RWPE2 (cell line): ENCODE data around the gene PDE4B.
"Not testable (repeated sequence)": the region's sequence is repeated elsewhere in the genome, so short reads cannot be mapped to it uniquely, and the experiment has no call there.

Source experiments
- ATAC-seq: fragments of 200-7000 bp; cut with Tn5 transposase; 3 replicates; pipeline ENCODE4 v1.9.1; 2021; ENCODE audit warnings: low read depth
- DNase-seq: peaks from one replicate; pipeline ENCODE4 v3.0.0-alpha.2; 2020; ENCODE audit warnings: low spot score
- H3K27ac ChIP-seq: fragments of 450-650 bp; 2 replicates; pipeline ENCODE4 v1.5.1; 2017; ENCODE audit warnings: mild to moderate bottlenecking; ENCODE audit not compliant: poor library complexity, severe bottlenecking
- H3K27me3 ChIP-seq: fragments of 250-450 bp; sonication (Bioruptor Pico); 2 replicates; pipeline ENCODE4 v1.5.1; 2021; ENCODE audit warnings: mild to moderate bottlenecking, moderate library complexity; ENCODE audit not compliant: insufficient read depth, poor library complexity, severe bottlenecking
- H3K36me3 ChIP-seq: fragments of 250-450 bp; sonication (Bioruptor Pico); 2 replicates; pipeline ENCODE4 v1.5.1; 2020; ENCODE audit warnings: low read depth, mild to moderate bottlenecking, moderate library complexity
- H3K4me1 ChIP-seq: fragments of 250-450 bp; sonication (Bioruptor Pico); 2 replicates; pipeline ENCODE4 v1.5.1; 2021; ENCODE audit warnings: mild to moderate bottlenecking, moderate library complexity; ENCODE audit not compliant: insufficient read depth, poor library complexity, severe bottlenecking
- H3K4me3 ChIP-seq: fragments of 250-450 bp; sonication (Bioruptor Pico); 2 replicates; pipeline ENCODE4 v1.5.1; 2021; ENCODE audit warnings: mild to moderate bottlenecking, moderate library complexity; ENCODE audit not compliant: severe bottlenecking
- H3K9me3 ChIP-seq: fragments of 250-450 bp; sonication (Bioruptor Pico); 2 replicates; pipeline ENCODE4 v1.5.1; 2021; ENCODE audit warnings: mild to moderate bottlenecking, moderate library complexity; ENCODE audit not compliant: severe bottlenecking
- TF ChIP-seq, protein P1 (sequence below): fragments of 450-650 bp; IDR thresholded peaks from one replicate; pipeline ENCODE4 v1.5.1; 2017; ENCODE audit warnings: mild to moderate bottlenecking, moderate library complexity; ENCODE audit not compliant: poor library complexity, severe bottlenecking

PDE4B gene

DNA sequence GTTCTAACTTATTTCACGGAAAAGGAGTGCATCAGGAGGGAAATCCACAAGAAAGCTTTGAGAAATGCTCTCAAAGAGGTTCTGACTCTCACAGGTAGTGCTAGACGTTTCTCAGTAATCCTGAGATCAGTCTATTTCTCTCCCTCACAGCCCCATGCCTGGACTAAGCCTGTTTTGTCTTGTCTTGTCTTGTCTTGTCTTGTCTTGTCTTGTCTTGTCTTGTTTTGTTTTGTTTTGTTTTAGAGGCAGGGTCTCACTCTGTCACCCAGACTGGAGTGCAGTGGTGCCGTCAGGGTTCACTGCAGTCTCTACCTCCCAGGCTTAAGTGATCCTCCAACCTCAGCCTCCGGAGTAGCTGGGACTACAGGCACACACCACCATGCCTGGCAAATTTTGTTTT, 608.0 kb downstream of the PDE4B start:
- H3K27me3 ChIP-seq = no peaks in the 10 kb centered on the region
- no peaks in the 10 kb centered on the region for H3K36me3 ChIP-seq
- no peaks in the 10 kb centered on the region for H3K9me3 ChIP-seq
- TF ChIP-seq, protein P1, sequence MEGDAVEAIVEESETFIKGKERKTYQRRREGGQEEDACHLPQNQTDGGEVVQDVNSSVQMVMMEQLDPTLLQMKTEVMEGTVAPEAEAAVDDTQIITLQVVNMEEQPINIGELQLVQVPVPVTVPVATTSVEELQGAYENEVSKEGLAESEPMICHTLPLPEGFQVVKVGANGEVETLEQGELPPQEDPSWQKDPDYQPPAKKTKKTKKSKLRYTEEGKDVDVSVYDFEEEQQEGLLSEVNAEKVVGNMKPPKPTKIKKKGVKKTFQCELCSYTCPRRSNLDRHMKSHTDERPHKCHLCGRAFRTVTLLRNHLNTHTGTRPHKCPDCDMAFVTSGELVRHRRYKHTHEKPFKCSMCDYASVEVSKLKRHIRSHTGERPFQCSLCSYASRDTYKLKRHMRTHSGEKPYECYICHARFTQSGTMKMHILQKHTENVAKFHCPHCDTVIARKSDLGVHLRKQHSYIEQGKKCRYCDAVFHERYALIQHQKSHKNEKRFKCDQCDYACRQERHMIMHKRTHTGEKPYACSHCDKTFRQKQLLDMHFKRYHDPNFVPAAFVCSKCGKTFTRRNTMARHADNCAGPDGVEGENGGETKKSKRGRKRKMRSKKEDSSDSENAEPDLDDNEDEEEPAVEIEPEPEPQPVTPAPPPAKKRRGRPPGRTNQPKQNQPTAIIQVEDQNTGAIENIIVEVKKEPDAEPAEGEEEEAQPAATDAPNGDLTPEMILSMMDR = no peak
- H3K27ac ChIP-seq = no peak overlapping the region
- H3K4me3 ChIP-seq = no peak overlapping the region
- ATAC-seq (no peak), DNase-seq (no peak)
- no peaks in the 10 kb centered on the region for H3K4me1 ChIP-seq

DNA sequence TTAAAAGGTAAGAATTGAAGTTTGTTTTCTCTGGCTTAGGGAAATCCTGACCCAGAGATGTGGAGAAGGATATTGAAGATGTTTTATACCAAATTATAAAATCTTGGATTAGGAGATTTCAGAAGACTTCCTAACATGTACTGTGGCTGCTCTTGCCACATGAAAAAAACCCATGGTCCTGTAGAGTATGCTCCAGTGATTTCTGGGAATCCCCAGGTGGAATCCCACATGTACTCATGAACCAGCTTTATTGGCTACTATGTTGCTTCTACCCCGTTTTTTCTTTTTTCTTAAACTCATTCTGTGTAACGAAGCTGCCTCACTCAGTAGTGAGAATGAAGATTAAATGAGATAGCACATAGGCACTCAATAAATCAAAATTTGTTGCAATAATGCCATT, 608.5 kb downstream of the PDE4B start:
- Histone ChIP-seq H3K4me3 (no peak overlapping the region), H3K36me3 (no peaks in the 10 kb centered on the region), H3K4me1 (no peaks in the 10 kb centered on the region), H3K27me3 (no peaks in the 10 kb centered on the region), H3K9me3 (no peaks in the 10 kb centered on the region), H3K27ac (no peak overlapping the region)
- DNase-seq (no peak), ATAC-seq (no peak)
- TF ChIP-seq, protein P1 = no peak

DNA sequence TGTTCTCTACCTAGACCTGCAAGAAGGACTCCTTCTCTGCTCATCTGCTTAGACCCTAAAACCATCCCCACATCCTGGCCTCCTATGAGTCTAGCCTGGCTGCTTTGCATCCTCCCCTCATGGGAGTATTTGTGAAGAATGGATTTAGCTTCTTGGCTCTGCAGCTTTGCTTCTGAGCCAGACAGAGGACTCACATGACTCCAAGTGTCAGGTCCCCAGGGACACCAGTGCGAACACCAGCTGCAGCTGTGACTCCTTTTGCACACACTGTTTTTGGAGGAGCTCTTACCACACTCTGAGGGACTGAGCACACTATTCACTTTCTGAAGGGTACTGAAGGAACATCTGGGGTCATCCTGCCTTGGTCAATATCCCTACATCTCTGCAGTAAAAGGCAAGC, 609.5 kb downstream of the PDE4B start:
- Histone ChIP-seq H3K4me3 (no peak overlapping the region), H3K27me3 (no peaks in the 10 kb centered on the region), H3K4me1 (no peaks in the 10 kb centered on the region), H3K36me3 (no peaks in the 10 kb centered on the region), H3K9me3 (no peaks in the 10 kb centered on the region), H3K27ac (no peak overlapping the region)
- no peak for DNase-seq
- TF ChIP-seq, protein P1 = no peak
- ATAC-seq = no peak

DNA sequence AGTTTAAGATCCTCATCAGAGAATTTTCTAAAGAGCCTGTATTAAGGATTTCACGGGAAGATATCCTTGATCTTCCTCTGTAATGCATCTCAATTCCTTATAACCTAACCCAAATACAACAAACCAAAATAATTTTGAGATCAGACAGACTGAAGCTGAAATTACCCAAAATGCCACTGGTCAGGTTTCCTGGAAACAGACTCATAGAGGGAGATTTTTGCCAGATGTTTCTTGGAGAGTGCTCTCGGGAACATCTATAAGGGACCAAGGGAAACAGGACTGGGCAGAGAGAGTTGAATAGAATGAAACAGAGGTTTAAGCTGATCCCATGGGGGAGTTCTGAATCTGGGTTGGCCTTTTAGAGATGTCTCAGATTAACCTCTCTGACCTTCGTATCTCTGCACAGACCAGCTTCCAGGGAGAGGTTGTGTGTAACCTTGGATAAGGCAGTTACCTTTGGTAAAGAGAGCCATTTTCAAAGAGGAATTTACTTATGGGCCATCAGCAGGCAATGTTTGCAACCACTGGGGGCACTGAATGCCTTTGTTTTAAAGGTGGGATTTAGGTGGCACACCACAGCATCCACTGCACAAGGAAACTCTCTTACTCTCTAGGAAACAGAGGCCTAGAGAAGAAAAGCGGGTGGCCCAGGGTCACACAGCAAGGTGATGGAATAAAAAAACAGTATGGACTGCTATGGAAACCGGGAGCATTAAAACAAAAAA, 610.5 kb downstream of the PDE4B start:
- TF ChIP-seq, protein P1 = no peak
- DNase-seq (no peak), ATAC-seq (no peak)
- H3K27ac ChIP-seq = no peak overlapping the region
- H3K4me3 ChIP-seq = no peak overlapping the region
- H3K27me3 ChIP-seq = no peaks in the 10 kb centered on the region
- no peaks in the 10 kb centered on the region for H3K4me1 ChIP-seq
- H3K9me3 ChIP-seq = no peaks in the 10 kb centered on the region
- no peaks in the 10 kb centered on the region for H3K36me3 ChIP-seq

DNA sequence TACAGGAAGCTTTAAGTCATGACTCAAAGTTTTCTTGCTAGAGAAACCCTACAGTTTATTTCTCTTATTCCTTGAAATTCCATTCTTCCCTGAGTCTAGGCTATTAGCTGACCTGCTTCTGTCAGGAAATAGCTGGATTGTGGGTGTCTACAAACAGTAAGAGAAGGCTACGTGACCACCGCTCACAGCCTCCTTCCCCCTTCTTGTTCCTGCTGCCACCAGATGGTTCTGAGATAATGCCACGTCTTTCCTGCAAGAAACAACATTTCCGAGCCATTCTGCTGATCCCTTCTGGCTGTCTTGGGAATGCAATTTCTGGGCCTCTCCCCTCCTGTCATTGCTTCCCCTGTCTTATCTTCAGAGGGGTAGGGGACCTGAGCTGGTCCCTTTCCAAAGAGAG, 612.4 kb downstream of the PDE4B start:
- Histone ChIP-seq H3K27ac (no peak overlapping the region), H3K4me1 (no peaks in the 10 kb centered on the region), H3K4me3 (no peak overlapping the region), H3K27me3 (no peaks in the 10 kb centered on the region), H3K36me3 (no peaks in the 10 kb centered on the region), H3K9me3 (no peaks in the 10 kb centered on the region)
- TF ChIP-seq, protein P1 = no peak
- no peak for ATAC-seq
- DNase-seq = no peak

DNA sequence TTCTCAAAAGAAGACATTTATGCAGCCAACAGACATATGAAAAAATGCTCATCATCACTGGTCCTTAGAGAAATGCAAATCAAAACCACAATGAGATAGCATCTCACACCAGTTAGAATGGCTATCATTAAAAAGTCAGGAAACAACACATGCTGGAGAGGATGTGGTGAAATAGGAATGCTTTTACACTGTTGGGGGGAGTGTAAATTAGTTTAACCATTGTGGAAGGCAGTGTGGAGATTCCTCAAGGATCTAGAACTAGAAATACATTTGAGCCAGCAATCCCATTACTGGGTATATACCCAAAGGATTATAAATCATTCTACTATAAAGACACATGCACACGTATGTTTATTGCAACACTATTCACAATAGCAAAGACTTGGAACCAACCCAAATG, 618.8 kb downstream of the PDE4B start:
- DNase-seq, H3K9me3 ChIP-seq, ATAC-seq, H3K27ac ChIP-seq, H3K4me3 ChIP-seq, H3K4me1 ChIP-seq, H3K36me3 ChIP-seq, H3K27me3 ChIP-seq: not testable (repeated sequence)
